Adrenal gland (tissue), 12 donors: ENCODE measurements around the gene CSNK2B. TPM values are rescaled to one million over a fixed set of nuclear protein-coding genes. Genes with fewer than 3 reads are reported as not detected.

Experiments
- DNase-seq, 7 donors: peaks; one replicate each; pipeline ENCODE4 v3.0.0-alpha.2; 2019 to 2020
- H3K27ac ChIP-seq, 5 donors: fragments of 200-600 bp; sonication (generic) in 4 of 5; 1 replicate in 3 of 5; 2 replicates in 2 of 5; pipeline versions ENCODE4 v1.5.1 to v1.8.0; 2016 to 2020; ENCODE audit warnings: mild to moderate bottlenecking in 1 of 5
- H3K27me3 ChIP-seq: fragments of 200-600 bp; 2 replicates; pipeline ENCODE4 v1.8.0; 2021
- H3K36me3 ChIP-seq, 2 donors: fragments of 200-600 bp; replicated peaks in 1 of 2; 1 replicate in 1 of 2; 2 replicates in 1 of 2; pipeline versions ENCODE4 v1.5.1 to v1.8.0; 2018 to 2022
- H3K4me1 ChIP-seq, 2 donors: fragments of 200-600 bp; replicated peaks in 1 of 2; 1 replicate in 1 of 2; 2 replicates in 1 of 2; pipeline versions ENCODE4 v1.5.1 to v1.8.0; 2018 to 2021
- H3K4me3 ChIP-seq, 4 donors: fragments of 200-600 bp; sonication (generic) in 3 of 4; one replicate each; pipeline ENCODE4 v1.5.1; 2016 to 2018
- H3K9me3 ChIP-seq, 3 donors: fragments of 200-600 bp; sonication (generic) in 1 of 3; replicated peaks in 1 of 3; 1 replicate in 2 of 3; 2 replicates in 1 of 3; pipeline versions ENCODE4 v1.5.1 to v1.8.0; 2016 to 2021
- CTCF ChIP-seq, 6 experiments: fragments of 450-650 bp in 4 of 6; fragments of 200-600 bp in 2 of 6; sonication (generic) in 1 of 6; IDR thresholded peaks; 1 replicate in 5 of 6; 2 replicates in 1 of 6; pipeline versions ENCODE4 v1.5.1 to v1.8.0; 2016 to 2021; ENCODE audit warnings: antibody characterized with exemption in 6 of 6, mild to moderate bottlenecking in 2 of 6, moderate library complexity in 1 of 6
- POLR2A ChIP-seq, 2 donors: fragments of 450-650 bp; IDR thresholded peaks; one replicate each; pipeline ENCODE4 v1.6.1; 2017; ENCODE audit warnings: antibody characterized with exemption in 2 of 2, mild to moderate bottlenecking in 2 of 2, moderate library complexity in 1 of 2
- whole genome bisulfite sequencing, 4 donors: extraction: QIAGEN DNeasy Blood & Tissue Kit in 2 of 4; methylation state at CpG; one replicate each; pipeline versions ENCODE4 v1.1.5 to v1.1.7; 2013 to 2017; 5-methylcytosine and 5-hydroxymethylcytosine counted together
- intact Hi-C, 2 donors: fragments of 100-400 bp; cut with DNase I; formaldehyde crosslinking; loops; one replicate each; pipeline versions ENCODE4 v1.14.1 to v1.15.0; 2022 to 2023
- polyA plus RNA-seq, 3 donors: library from polyadenylated mRNA; stranded (reverse); fragments of 200-250 nt in 2 of 3; fragments of 350-450 nt in 1 of 3; fragmentation: Illumina TruSeq in 1 of 3; extraction: RNeasy Lipid Tissue Mini Kit (QIAGEN cat#74804) in 1 of 3; gene quantifications; one replicate each; pipeline ENCODE4 v1.2.3, GENCODE V29; 2013 to 2014
- total RNA-seq, 9 donors: library from RNA; depleted of rRNA in 4 of 9; stranded (reverse); fragments of >200 nt in 4 of 9; fragments of 120-200 nt in 1 of 9; fragmentation: NEBNext Ultra II Directional in 1 of 9; extraction: Animal tissue kit (Norgen Biotek cat#: 25700) in 1 of 9; gene quantifications; one replicate each; pipeline versions ENCODE4 v1.1.0 to v1.2.4, GENCODE V29; 2013 to 2023
- donor health status: healthy with polysubstance abuse.
- donor health status: Bipolar disorder and iron deficiency.
- donor health status: DM: yes; HTN: yes; CAD: no.
- donor health status: DM: no; HTN: no; CAD: no.
- donor health status: DM: no; HTN: no; CAD: no.
- donor health status: DM: yes; HTN: yes; CAD: no.

Gene CSNK2B
- total and polyA plus RNA-seq, 12 donors: 142 to 324 (median 206) TPM

DNA sequence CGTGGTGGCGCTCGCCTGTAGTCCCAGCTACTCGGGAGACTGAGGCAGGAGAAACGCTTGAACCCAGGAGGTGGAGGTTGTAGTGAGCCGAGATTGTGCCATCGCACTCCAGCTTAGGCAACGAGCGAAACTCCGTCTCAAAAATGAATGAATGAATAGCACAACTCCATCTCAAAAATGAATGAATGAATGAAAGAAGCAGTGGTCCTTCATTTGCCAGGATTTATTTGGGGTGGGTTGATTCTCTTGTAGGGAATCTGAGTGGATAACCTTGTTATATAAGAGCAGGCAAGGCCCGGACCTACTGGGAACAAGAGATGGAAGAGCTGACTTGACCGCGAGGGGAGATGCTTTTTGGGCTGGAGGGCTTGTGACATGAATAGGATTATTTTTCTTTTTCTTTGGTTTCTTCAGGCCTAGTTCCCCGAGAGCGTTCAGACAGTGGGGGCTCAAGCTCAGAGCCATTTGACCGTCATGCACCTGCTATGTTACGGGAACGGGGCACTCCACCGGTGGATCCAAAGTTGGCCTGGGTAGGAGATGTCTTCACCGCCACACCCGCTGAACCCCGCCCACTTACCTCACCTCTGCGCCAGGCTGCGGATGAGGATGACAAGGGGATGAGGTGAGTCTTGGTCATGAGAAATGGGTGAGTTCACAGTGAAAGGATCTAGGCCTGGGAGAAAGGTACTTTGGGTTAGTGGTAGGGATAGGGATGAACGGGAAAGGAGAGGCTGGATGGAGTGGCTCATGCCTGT lies 35.5 kb upstream of the CSNK2B start:
- no peak for TF ChIP-seq CTCF (IDR thresholded peaks at IDR 0.05)
- no peak for TF ChIP-seq POLR2A (IDR thresholded peaks at IDR 0.05)
- Histone ChIP-seq H3K4me1 (no peaks in the 10 kb centered on the region), H3K4me3 (no peak overlapping the region), H3K9me3 (no peaks in the 10 kb centered on the region), H3K27me3 (no peaks in the 10 kb centered on the region), H3K36me3 (peaks cover 0 to 100% of the 10 kb centered on the region in 2 donors), H3K27ac (no peak overlapping the region)
- intact Hi-C loops: no loop called here
- no peak for DNase-seq
- WGBS, 4 donors: 91 to 95% (median 93%) methylated on average over 25 of the region's 25 CpGs

- intact Hi-C loops: no loop called here
- H3K9me3 ChIP-seq: no peaks in the 10 kb centered on the region
- WGBS, 4 donors: 76 to 95% (median 87%) methylated on average over 9 to 16 of the region's 16 CpGs
- no peak overlapping the region for H3K27ac ChIP-seq
- TF ChIP-seq POLR2A (IDR thresholded peaks at IDR 0.05): no peak
- TF ChIP-seq CTCF (IDR thresholded peaks at IDR 0.05): no peak
- peaks cover 0 to 100% of the 10 kb centered on the region in 2 donors for H3K36me3 ChIP-seq
- no peaks in the 10 kb centered on the region for H3K4me1 ChIP-seq
- DNase-seq: no peak
- H3K4me3 ChIP-seq: no peak overlapping the region
- H3K27me3 ChIP-seq: no peaks in the 10 kb centered on the region
These were observed 34.7 kb upstream of the CSNK2B start for GRCh38 chr6:31631209-31631608.

DNA sequence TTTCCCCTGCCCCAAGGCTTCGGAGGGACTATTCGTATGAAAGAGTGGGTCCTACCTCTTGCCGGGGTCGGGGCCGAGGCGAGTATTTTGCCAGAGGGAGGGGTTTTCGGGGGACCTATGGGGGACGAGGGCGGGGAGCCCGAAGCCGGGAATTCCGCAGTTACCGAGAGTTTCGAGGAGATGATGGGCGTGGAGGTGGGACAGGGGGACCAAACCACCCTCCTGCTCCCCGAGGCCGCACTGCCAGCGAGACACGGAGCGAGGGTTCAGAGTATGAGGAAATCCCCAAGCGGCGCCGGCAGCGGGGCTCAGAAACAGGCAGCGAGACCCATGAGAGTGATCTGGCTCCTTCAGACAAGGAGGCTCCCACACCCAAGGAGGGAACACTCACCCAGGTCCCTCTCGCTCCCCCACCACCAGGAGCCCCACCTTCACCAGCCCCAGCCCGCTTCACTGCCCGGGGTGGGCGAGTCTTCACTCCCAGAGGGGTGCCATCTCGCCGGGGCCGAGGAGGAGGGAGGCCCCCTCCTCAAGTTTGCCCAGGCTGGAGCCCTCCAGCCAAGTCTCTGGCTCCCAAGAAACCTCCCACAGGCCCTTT lies 34.1 kb upstream of the CSNK2B start:
- Histone ChIP-seq H3K9me3 (no peaks in the 10 kb centered on the region), H3K27me3 (no peaks in the 10 kb centered on the region), H3K27ac (no peak overlapping the region), H3K36me3 (peaks cover 0 to 100% of the 10 kb centered on the region in 2 donors), H3K4me1 (no peaks in the 10 kb centered on the region), H3K4me3 (no peak overlapping the region)
- intact Hi-C loops: no loop called here
- TF ChIP-seq POLR2A (IDR thresholded peaks at IDR 0.05): no peak
- TF ChIP-seq CTCF (IDR thresholded peaks at IDR 0.05): no peak
- 88 to 91% (median 90%) methylated on average over 25 to 32 of the region's 32 CpGs for WGBS, 4 donors
- DNase-seq: no peak

- 88 to 93% (median 91%) methylated on average over 23 to 26 of the region's 26 CpGs for WGBS, 4 donors
- H3K27me3 ChIP-seq: no peaks in the 10 kb centered on the region
- H3K36me3 ChIP-seq: peaks cover 0 to 100% of the 10 kb centered on the region in 2 donors
- intact Hi-C loops: no loop called here
- no peak for TF ChIP-seq CTCF (IDR thresholded peaks at IDR 0.05)
- TF ChIP-seq POLR2A (IDR thresholded peaks at IDR 0.05): no peak
- no peaks in the 10 kb centered on the region for H3K9me3 ChIP-seq
- H3K4me1 ChIP-seq: no peaks in the 10 kb centered on the region
- DNase-seq: no peak
- no peak overlapping the region for H3K27ac ChIP-seq
- H3K4me3 ChIP-seq: no peak overlapping the region
These were observed 33.5 kb upstream of the CSNK2B start for GRCh38 chr6:31632279-31632946.
